CD8-positive, alpha-beta memory T cell (primary cell): ENCODE results near the gene SEMA6C. TPM values are rescaled to one million over a fixed set of nuclear protein-coding genes. Genes with fewer than 3 reads are reported as not detected.
"Not testable (repeated sequence)": the region's sequence is repeated elsewhere in the genome, so short reads cannot be mapped to it uniquely, and the experiment has no call there.

ENCODE experiments used
- CTCF ChIA-PET: fragments of 350-600 bp; sonication (Branson Sonifier 250); formaldehyde crosslinking; loops from one replicate; lab custom pipeline; 2021; ENCODE audit warnings: antibody characterized with exemption; lab: Charles Lee
- POLR2A ChIA-PET: fragments of 350-600 bp; sonication (Branson Sonifier 250); formaldehyde crosslinking; loops from one replicate; lab custom pipeline; 2021; ENCODE audit warnings: antibody characterized with exemption; lab: Charles Lee
- DNase-seq, 5 donors: peaks; one replicate each; pipeline versions ENCODE4 v3.0.0 to v3.0.0-alpha.2; 2020 to 2022; ENCODE audit warnings: mixed read lengths in 1 of 5
- H3K27ac ChIP-seq: one replicate; pipeline ENCODE4 v1.7.0; 2013; ENCODE audit warnings: low read depth, mild to moderate bottlenecking, low read length, moderate library complexity
- H3K27me3 ChIP-seq: 2 replicates; pipeline ENCODE4 v1.7.0; 2013; ENCODE audit warnings: low read length, mild to moderate bottlenecking; ENCODE audit not compliant: insufficient read depth, poor library complexity, severe bottlenecking
- H3K36me3 ChIP-seq: 2 replicates; pipeline ENCODE4 v1.7.0; 2013; ENCODE audit warnings: mild to moderate bottlenecking, low read length, moderate library complexity; ENCODE audit not compliant: insufficient read depth
- H3K4me1 ChIP-seq: 2 replicates; pipeline ENCODE4 v1.7.0; 2013; ENCODE audit warnings: mild to moderate bottlenecking, low read length, moderate library complexity; ENCODE audit not compliant: insufficient read depth
- H3K4me3 ChIP-seq: 2 replicates; pipeline ENCODE4 v1.7.0; 2013; ENCODE audit warnings: mild to moderate bottlenecking, low read length
- H3K9me3 ChIP-seq: 2 replicates; pipeline ENCODE4 v1.7.0; 2013; ENCODE audit warnings: mild to moderate bottlenecking, low read length
- H3K27ac Mint-ChIP-seq, 8 donors: one replicate each; pipeline ENCODE4 v1.8.0; 2020 to 2021; ENCODE audit warnings: mixed read lengths in 8 of 8, mild to moderate bottlenecking in 6 of 8, inconsistent platforms in 3 of 8, moderate library complexity in 3 of 8
- H3K27me3 Mint-ChIP-seq, 2 donors: one replicate each; pipeline ENCODE4 v1.8.0; 2020 to 2021; ENCODE audit warnings: mixed read lengths in 2 of 2, mild to moderate bottlenecking in 1 of 2, moderate library complexity in 1 of 2
- H3K36me3 Mint-ChIP-seq, 3 donors: one replicate each; pipeline ENCODE4 v1.8.0; 2020 to 2021; ENCODE audit warnings: mixed read lengths in 3 of 3, inconsistent platforms in 1 of 3, mild to moderate bottlenecking in 1 of 3
- H3K4me1 Mint-ChIP-seq, 3 donors: one replicate each; pipeline ENCODE4 v1.8.0; 2020 to 2021; ENCODE audit warnings: mixed read lengths in 3 of 3, inconsistent platforms in 1 of 3, mild to moderate bottlenecking in 1 of 3
- H3K4me3 Mint-ChIP-seq, 7 donors: one replicate each; pipeline ENCODE4 v1.8.0; 2020 to 2021; ENCODE audit warnings: mixed read lengths in 7 of 7, mild to moderate bottlenecking in 6 of 7, moderate library complexity in 4 of 7, inconsistent platforms in 2 of 7
- H3K9me3 Mint-ChIP-seq, 5 donors: one replicate each; pipeline ENCODE4 v1.8.0; 2020 to 2022; ENCODE audit warnings: mixed read lengths in 5 of 5, mild to moderate bottlenecking in 3 of 5, moderate library complexity in 2 of 5, inconsistent platforms in 1 of 5
- polyA plus RNA-seq: library from polyadenylated mRNA; unstranded; fragments of 300-500 nt; fragmentation: Illumina TruSeq; gene quantifications from one replicate; pipeline ENCODE4 v1.2.3, GENCODE V29; 2021
- total RNA-seq, 2 experiments: library from RNA; stranded (reverse); gene quantifications; one replicate each; pipeline ENCODE4 v1.2.3, GENCODE V29; 2021

The SEMA6C gene
- total RNA-seq (1 to 10 TPM; 2.9 to 3.1 TPM), polyA plus RNA-seq (1.5 TPM)

- peak within 1 kb of the TSS; percentile 61 for H3K27ac ChIP-seq
- no peaks in the 10 kb centered on the region for H3K9me3 Mint-ChIP-seq
- H3K27me3 Mint-ChIP-seq = no peaks in the 10 kb centered on the region
- H3K4me3 ChIP-seq = peak within 1 kb of the TSS; percentile 92
- ChIA-PET POLR2A (interaction anchor here (0.7 kb wide), 1 partner anchor 10 kb away, joined by 4 read pairs; no protein-coding TSS in a partner anchor), CTCF (interaction anchor here (0.9 to 2.2 kb wide), 2 partner anchors 47 to 122 kb away, joined by 3 to 6 read pairs; no protein-coding TSS in a partner anchor)
- DNase-seq = peak; percentile 79 to 90 (median 86)
- no peaks in the 10 kb centered on the region for H3K36me3 ChIP-seq
- no peaks in the 10 kb centered on the region for H3K27me3 ChIP-seq
- peaks cover 18% of the 10 kb centered on the region for H3K4me1 ChIP-seq
- H3K9me3 ChIP-seq = no peaks in the 10 kb centered on the region
- peak within 1 kb of the TSS; percentile 85 to 97 (median 96) for H3K4me3 Mint-ChIP-seq
- peaks cover 10 to 24% (median 18%) of the 10 kb centered on the region in 3 donors for H3K4me1 Mint-ChIP-seq
- H3K27ac Mint-ChIP-seq = peak within 1 kb of the TSS in 7 of 8 donors; percentile 55 to 97 (median 89)
- H3K36me3 Mint-ChIP-seq = peaks cover 0 to 3% (median 0%) of the 10 kb centered on the region in 3 donors
Measured at GRCh38 chr1:151146412-151147131, at the start of gene SEMA6C. SEMA6C (minus strand) TSS chr1:151146631; CDS start chr1:151142621, 4,010 bp downstream.

- peak overlapping the region in 1 of 8 donors; percentile 61 for H3K27ac Mint-ChIP-seq
- peaks cover 0 to 17% (median 2%) of the 10 kb centered on the region in 3 donors for H3K36me3 Mint-ChIP-seq
- CTCF ChIA-PET = interaction anchor here (1.1 kb wide), 1 partner anchor 57 kb away, joined by 5 read pairs; no protein-coding TSS in a partner anchor
- H3K36me3 ChIP-seq, H3K9me3 Mint-ChIP-seq, POLR2A ChIA-PET, H3K27me3 ChIP-seq, H3K27ac ChIP-seq, H3K9me3 ChIP-seq, DNase-seq, H3K4me3 ChIP-seq, H3K27me3 Mint-ChIP-seq: not testable (repeated sequence)
- H3K4me1 ChIP-seq = peaks cover 19% of the 10 kb centered on the region
- H3K4me1 Mint-ChIP-seq = peaks cover 32 to 41% (median 39%) of the 10 kb centered on the region in 3 donors
- peak overlapping the region in 1 of 7 donors; percentile 32 for H3K4me3 Mint-ChIP-seq
Measured at GRCh38 chr1:151194894-151195594, 48.6 kb upstream of the SEMA6C start.

GRCh38 chr1:151193856-151194255 lies 47.4 kb upstream of the SEMA6C start:
- H3K4me1 ChIP-seq = peaks cover 19% of the 10 kb centered on the region
- Mint-ChIP-seq H3K27me3 (peaks cover 5 to 8% of the 10 kb centered on the region in 2 donors), H3K36me3 (peaks cover 0 to 16% (median 0%) of the 10 kb centered on the region in 3 donors), H3K4me3 (peak overlapping the region in 1 of 7 donors; percentile 56), H3K27ac (peak overlapping the region in 3 of 8 donors; percentile 7 to 52 (median 47)), H3K4me1 (peaks cover 29 to 41% (median 39%) of the 10 kb centered on the region in 3 donors), H3K9me3 (peaks cover 0 to 2% (median 0%) of the 10 kb centered on the region in 5 donors)
- H3K36me3 ChIP-seq = no peaks in the 10 kb centered on the region
- no peak overlapping the region for H3K4me3 ChIP-seq
- no peak overlapping the region for H3K27ac ChIP-seq
- H3K9me3 ChIP-seq = no peaks in the 10 kb centered on the region
- no peak for DNase-seq
- CTCF ChIA-PET = interaction anchor here (1.3 kb wide), 1 partner anchor 12 kb away, joined by 5 read pairs; no protein-coding TSS in a partner anchor
- POLR2A ChIA-PET = no interaction called here
- no peaks in the 10 kb centered on the region for H3K27me3 ChIP-seq

- ChIA-PET CTCF (interaction anchor here (1.1 to 1.3 kb wide), 3 partner anchors 13 to 94 kb away, joined by 3 to 5 read pairs (median 4); partner anchors contain the start of gene TNFAIP8L2), POLR2A (interaction anchor here (0.6 kb wide), 1 partner anchor 57 kb away, joined by 4 read pairs; no protein-coding TSS in a partner anchor)
- no peak overlapping the region for H3K27ac Mint-ChIP-seq
- peaks cover 0 to 10% (median 0%) of the 10 kb centered on the region in 3 donors for H3K36me3 Mint-ChIP-seq
- Histone ChIP-seq H3K36me3 (no peaks in the 10 kb centered on the region), H3K27me3 (no peaks in the 10 kb centered on the region), H3K27ac (no peak overlapping the region), H3K4me1 (peaks cover 24% of the 10 kb centered on the region), H3K9me3 (no peaks in the 10 kb centered on the region), H3K4me3 (no peak overlapping the region)
- H3K27me3 Mint-ChIP-seq = peaks cover 4 to 8% of the 10 kb centered on the region in 2 donors
- no peak overlapping the region for H3K4me3 Mint-ChIP-seq
- peaks cover 0 to under 1% (median 0%) of the 10 kb centered on the region in 5 donors for H3K9me3 Mint-ChIP-seq
- H3K4me1 Mint-ChIP-seq = peaks cover 30 to 42% (median 40%) of the 10 kb centered on the region in 3 donors
- no peak for DNase-seq
Measured at GRCh38 chr1:151193304-151193703, 46.9 kb upstream of the SEMA6C start.

GRCh38 chr1:151192047-151192446 lies 45.6 kb upstream of the SEMA6C start:
- H3K4me3 ChIP-seq = no peak overlapping the region
- POLR2A ChIA-PET = no interaction called here
- H3K27ac ChIP-seq = no peak overlapping the region
- Mint-ChIP-seq H3K9me3 (no peaks in the 10 kb centered on the region), H3K36me3 (peaks cover 0 to 10% (median 0%) of the 10 kb centered on the region in 3 donors), H3K27ac (no peak overlapping the region), H3K4me1 (peaks cover 27 to 44% (median 42%) of the 10 kb centered on the region in 3 donors), H3K27me3 (peaks cover 2 to 8% of the 10 kb centered on the region in 2 donors), H3K4me3 (peak overlapping the region in 2 of 7 donors; percentile 43 to 59)
- CTCF ChIA-PET = interaction anchor here (1.1 to 1.3 kb wide), 2 partner anchors 35 to 92 kb away, joined by 3 to 4 read pairs; partner anchors contain the start of gene TNFAIP8L2
- H3K4me1 ChIP-seq = peaks cover 19% of the 10 kb centered on the region
- no peaks in the 10 kb centered on the region for H3K36me3 ChIP-seq
- H3K9me3 ChIP-seq = no peaks in the 10 kb centered on the region
- no peaks in the 10 kb centered on the region for H3K27me3 ChIP-seq
- no peak for DNase-seq

GRCh38 chr1:151189637-151190445 lies 43.4 kb upstream of the SEMA6C start, which contains the start of gene VPS72:
VPS72 (minus strand) TSS chr1:151190197; CDS start chr1:151190121, 76 bp downstream.
- H3K27ac ChIP-seq = peak within 1 kb of the TSS; percentile 78
- Mint-ChIP-seq H3K9me3 (no peaks in the 10 kb centered on the region), H3K4me3 (peak within 1 kb of the TSS; percentile 97 to 100 (median 99)), H3K4me1 (peaks cover 28 to 47% (median 44%) of the 10 kb centered on the region in 3 donors), H3K27me3 (peaks cover 0 to 4% of the 10 kb centered on the region in 2 donors), H3K36me3 (peaks cover 0 to 29% (median 5%) of the 10 kb centered on the region in 3 donors), H3K27ac (peak within 1 kb of the TSS; percentile 94 to 100 (median 98))
- peaks cover 19% of the 10 kb centered on the region for H3K4me1 ChIP-seq
- H3K27me3 ChIP-seq = no peaks in the 10 kb centered on the region
- H3K9me3 ChIP-seq = no peaks in the 10 kb centered on the region
- H3K36me3 ChIP-seq = no peaks in the 10 kb centered on the region
- ChIA-PET POLR2A (interaction anchor here (0.6 to 2.0 kb wide), 10 partner anchors 9 to 130 kb away, joined by 3 to 8 read pairs (median 4); partner anchors contain the start of genes CDC42SE1, LYSMD1, MLLT11 and PIP5K1A), CTCF (interaction anchor here (0.6 to 1.6 kb wide), 10 partner anchors 9 to 90 kb away, joined by 3 to 6 read pairs (median 3); partner anchors contain the start of genes PIP5K1A, TMOD4 and TNFAIP8L2)
- H3K4me3 ChIP-seq = peak within 1 kb of the TSS; percentile 93
- DNase-seq = peak; percentile 78 to 90 (median 81)
